GM23248 (cell line): ENCODE measurements around the gene TBXAS1. TPM values are rescaled to one million over a fixed set of nuclear protein-coding genes. Genes with fewer than 3 reads are reported as not detected.

ENCODE experiments used
- DNase-seq: peaks from one replicate; pipeline ENCODE4 v3.0.0-alpha.2; 2015
- H2AFZ ChIP-seq: fragments of 200-600 bp; sonication (generic); 2 replicates; pipeline ENCODE4 v1.6.1; 2016; ENCODE audit warnings: antibody characterized with exemption
- H3F3A ChIP-seq: fragments of 200-600 bp; sonication (generic); 2 replicates; pipeline ENCODE4 v1.6.1; 2016; ENCODE audit warnings: mild to moderate bottlenecking, antibody characterized with exemption, mixed run types; ENCODE audit not compliant: insufficient read depth
- H3K27ac ChIP-seq: fragments of 200-600 bp; sonication (generic); 2 replicates; pipeline ENCODE4 v1.5.1; 2016; ENCODE audit warnings: mild to moderate bottlenecking
- H3K27me3 ChIP-seq: fragments of 200-600 bp; sonication (generic); replicated peaks from 2 replicates; pipeline ENCODE4 v1.6.1; 2016; ENCODE audit warnings: mild to moderate bottlenecking; ENCODE audit not compliant: insufficient read depth
- H3K36me3 ChIP-seq: fragments of 200-600 bp; sonication (generic); 2 replicates; pipeline ENCODE4 v1.6.1; 2016; ENCODE audit warnings: low read depth, mild to moderate bottlenecking
- H3K4me1 ChIP-seq: fragments of 200-600 bp; sonication (generic); 2 replicates; pipeline ENCODE4 v1.6.1; 2016; ENCODE audit warnings: mild to moderate bottlenecking; ENCODE audit not compliant: insufficient read depth
- H3K4me2 ChIP-seq: fragments of 200-600 bp; sonication (generic); one replicate; pipeline ENCODE4 v1.6.1; 2016; ENCODE audit warnings: mild to moderate bottlenecking; ENCODE audit not compliant: unreplicated experiment
- H3K4me3 ChIP-seq: fragments of 200-600 bp; sonication (generic); 2 replicates; pipeline ENCODE4 v1.5.1; 2016; ENCODE audit warnings: mild to moderate bottlenecking
- H3K79me2 ChIP-seq: fragments of 200-600 bp; sonication (generic); 2 replicates; pipeline ENCODE4 v1.6.1; 2016; ENCODE audit warnings: mild to moderate bottlenecking; ENCODE audit not compliant: insufficient read depth
- H3K9ac ChIP-seq: fragments of 200-600 bp; sonication (generic); 2 replicates; pipeline ENCODE4 v1.6.1; 2016; ENCODE audit warnings: mild to moderate bottlenecking
- H3K9me2 ChIP-seq: fragments of 200-600 bp; sonication (generic); 2 replicates; pipeline ENCODE4 v1.6.1; 2016; ENCODE audit warnings: mixed run types, mild to moderate bottlenecking, moderate library complexity; ENCODE audit not compliant: insufficient read depth
- H3K9me3 ChIP-seq: fragments of 200-600 bp; sonication (generic); one replicate; pipeline ENCODE4 v1.6.1; 2017; ENCODE audit warnings: low read depth
- H4K20me1 ChIP-seq: fragments of 200-600 bp; sonication (generic); 2 replicates; pipeline ENCODE4 v1.6.0; 2016; ENCODE audit not compliant: insufficient read depth
- EZH2 ChIP-seq: fragments of 200-600 bp; sonication (generic); IDR thresholded peaks from 2 replicates; pipeline ENCODE4 v1.6.1; 2018; ENCODE audit warnings: antibody characterized with exemption, mild to moderate bottlenecking; ENCODE audit not compliant: insufficient read depth, poor library complexity, severe bottlenecking
- EZH2phosphoT487 ChIP-seq: fragments of 200-600 bp; sonication (generic); IDR thresholded peaks from 2 replicates; pipeline ENCODE4 v1.6.1; 2018; ENCODE audit warnings: antibody characterized with exemption, moderate library complexity, mild to moderate bottlenecking, low read depth; ENCODE audit not compliant: insufficient read depth
- WGBS, 2 experiments: methylation state at CpG; one replicate each; pipeline ENCODE4 v1.1.6; 2015 to 2017; ENCODE audit warnings: low lambda C conversion rate in 2 of 2, low coverage in 1 of 2; ENCODE audit errors: missing lambda C conversion rate in 2 of 2; 5-methylcytosine and 5-hydroxymethylcytosine counted together
- in situ Hi-C: fragments of 300-500 bp; cut with MboI; formaldehyde crosslinking; loops from 2 replicates; pipeline ENCODE4 v1.15.0; 2020
- polyA plus RNA-seq: library from polyadenylated mRNA; unstranded; fragments of >200 nt; fragmentation: Nextera tagmentation; extraction: Ambion mirVana; gene quantifications from 2 replicates; pipeline ENCODE4 v1.2.1, GENCODE V29; 2016
- total RNA-seq: library from RNA; depleted of rRNA; stranded (reverse); fragments of >200 nt; shearing (Covaris generic); gene quantifications from 2 replicates; pipeline ENCODE4 v1.2.3, GENCODE V29; 2014

Gene TBXAS1
- total and polyA plus RNA-seq, 2 experiments from 2014 or later = 0.49 TPM; not detected in 1

GRCh38 chr7:140033779-140034363 is 204.8 kb downstream of the TBXAS1 start:
- Histone ChIP-seq H3K4me3 (no peak overlapping the region), H3F3A (peaks cover 39% of the 10 kb centered on the region), H2AFZ (no peak overlapping the region), H3K79me2 (no peaks in the 10 kb centered on the region), H3K9me3 (no peaks in the 10 kb centered on the region), H3K36me3 (no peaks in the 10 kb centered on the region), H3K27me3 (no peaks in the 10 kb centered on the region), H3K4me2 (no peak overlapping the region), H3K27ac (peak overlapping the region; percentile 4; the same call in 1 of the 2 replicates), H3K9ac (no peak overlapping the region), H4K20me1 (no peaks in the 10 kb centered on the region), H3K4me1 (peaks cover 37% of the 10 kb centered on the region), H3K9me2 (no peaks in the 10 kb centered on the region)
- peak; percentile 54 for DNase-seq
- TF ChIP-seq EZH2phosphoT487 = no peak
- no peak for TF ChIP-seq EZH2
- in situ Hi-C loops = no loop called here
- WGBS, 2 experiments = 91 to 92% methylated on average over 14 of the region's 14 CpGs

GRCh38 chr7:140034421-140034820 is 205.4 kb downstream of the TBXAS1 start:
- no peaks in the 10 kb centered on the region for H3K27me3 ChIP-seq
- no peak overlapping the region for H3K4me3 ChIP-seq
- H4K20me1 ChIP-seq = no peaks in the 10 kb centered on the region
- no peak overlapping the region for H3K9ac ChIP-seq
- peaks cover 37% of the 10 kb centered on the region for H3K4me1 ChIP-seq
- TF ChIP-seq EZH2 = no peak
- TF ChIP-seq EZH2phosphoT487 = no peak
- no peak overlapping the region for H3K4me2 ChIP-seq
- H3K27ac ChIP-seq = no peak overlapping the region
- in situ Hi-C loops = no loop called here
- no peak for DNase-seq
- no peaks in the 10 kb centered on the region for H3K9me2 ChIP-seq
- no peaks in the 10 kb centered on the region for H3K9me3 ChIP-seq
- H3K36me3 ChIP-seq = no peaks in the 10 kb centered on the region
- peaks cover 39% of the 10 kb centered on the region for H3F3A ChIP-seq
- H2AFZ ChIP-seq = no peak overlapping the region
- H3K79me2 ChIP-seq = no peaks in the 10 kb centered on the region

GRCh38 chr7:140035400-140036223 is 206.5 kb downstream of the TBXAS1 start:
- Histone ChIP-seq H3K9me3 (no peaks in the 10 kb centered on the region), H2AFZ (peak overlapping the region; percentile 54; the same call in 1 of the 2 replicates), H4K20me1 (no peaks in the 10 kb centered on the region), H3K27ac (peak overlapping the region; percentile 59), H3K4me1 (peaks cover 37% of the 10 kb centered on the region), H3K4me2 (peak overlapping the region; percentile 89), H3K27me3 (no peaks in the 10 kb centered on the region), H3K36me3 (no peaks in the 10 kb centered on the region), H3K79me2 (no peaks in the 10 kb centered on the region), H3K4me3 (peak overlapping the region; percentile 40; the same call in 1 of the 2 replicates), H3F3A (peaks cover 39% of the 10 kb centered on the region), H3K9ac (no peak overlapping the region), H3K9me2 (no peaks in the 10 kb centered on the region)
- DNase-seq = peak; percentile 91
- no peak for TF ChIP-seq EZH2
- no peak for TF ChIP-seq EZH2phosphoT487
- WGBS, 2 experiments = 20 to 42% methylated on average over 5 to 7 of the region's 7 CpGs
- in situ Hi-C loops = no loop called here

- Histone ChIP-seq H4K20me1 (no peaks in the 10 kb centered on the region), H3K9me3 (no peaks in the 10 kb centered on the region), H2AFZ (no peak overlapping the region), H3K9ac (no peak overlapping the region), H3K27ac (no peak overlapping the region), H3K36me3 (no peaks in the 10 kb centered on the region), H3K4me3 (no peak overlapping the region), H3K79me2 (no peaks in the 10 kb centered on the region), H3F3A (peaks cover 39% of the 10 kb centered on the region), H3K9me2 (no peaks in the 10 kb centered on the region), H3K4me2 (peak overlapping the region; percentile 89), H3K27me3 (no peaks in the 10 kb centered on the region), H3K4me1 (peaks cover 37% of the 10 kb centered on the region)
- in situ Hi-C loops = no loop called here
- WGBS, 2 experiments = 78 to 79% methylated on average over 11 of the region's 11 CpGs
- no peak for DNase-seq
- TF ChIP-seq EZH2phosphoT487 (no peak), EZH2 (no peak)
Measured at GRCh38 chr7:140036224-140036962, 207.3 kb downstream of the TBXAS1 start.
